ENCODE measurements around the gene EFHD1. TPM values are rescaled to one million over a fixed set of nuclear protein-coding genes. Genes with fewer than 3 reads are reported as not detected.
"Not testable (repeated sequence)": the region's sequence is repeated elsewhere in the genome, so short reads cannot be mapped to it uniquely, and the experiment has no call there.

Gene EFHD1
- total RNA-seq, 1 donor from 2014 or later = 1.6 TPM

DNA sequence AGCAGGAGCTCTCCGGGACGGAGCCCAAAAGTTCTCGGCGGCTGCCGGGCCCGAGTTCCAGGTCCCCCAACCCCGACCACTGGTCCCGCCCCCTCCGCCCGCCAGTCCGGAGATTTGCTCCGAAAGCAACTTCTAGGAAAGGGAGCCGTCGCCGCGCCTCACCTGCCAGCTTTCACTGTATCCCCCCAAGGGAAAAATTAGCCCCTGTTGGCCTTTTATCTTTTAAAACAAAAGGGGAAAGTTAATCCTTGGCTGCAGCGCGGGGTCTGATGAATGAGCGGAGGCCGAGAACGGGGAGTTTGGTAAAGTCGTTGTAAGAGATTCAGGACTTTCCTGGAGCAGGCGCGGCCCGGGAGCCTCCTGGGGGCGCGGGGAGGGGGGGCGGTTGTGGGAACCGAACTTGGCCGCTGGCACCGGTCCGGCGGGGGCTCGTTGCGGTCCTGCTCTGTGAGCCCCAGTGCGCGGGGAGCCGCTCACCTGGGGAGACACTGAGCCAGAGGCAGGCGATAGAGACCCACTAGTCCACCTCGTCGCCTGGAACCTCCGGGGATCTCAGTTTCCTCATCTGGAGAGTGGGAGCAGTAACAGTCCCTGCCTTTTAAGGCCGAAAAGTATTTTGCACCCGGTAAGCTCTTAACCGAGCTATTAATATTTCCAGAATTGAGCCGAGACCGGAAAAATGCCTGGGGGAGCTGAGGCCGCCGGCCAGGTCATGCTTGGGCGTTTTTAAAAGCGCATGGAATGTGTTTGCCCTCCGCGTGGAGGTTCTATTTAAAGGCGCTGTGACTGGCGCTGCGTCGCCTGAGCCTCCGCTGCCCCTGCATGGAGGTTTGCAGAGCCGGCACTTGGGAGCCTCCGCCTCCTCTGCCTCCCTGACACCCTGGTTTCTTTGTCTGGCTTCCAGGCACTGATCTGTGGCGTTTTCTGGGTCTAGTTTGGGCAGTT, 1.1 kb downstream of the EFHD1 start:
- DNase-seq (ENCODE audit: low spot score) = peak; percentile 31
- Mint-ChIP-seq H3K4me3 (ENCODE audit: unreplicated experiment) (peak overlapping the region; percentile 71), H3K9me3 (ENCODE audit: unreplicated experiment) (no peaks in the 10 kb centered on the region), H3K27me3 (ENCODE audit: unreplicated experiment) (peaks cover 10% of the 10 kb centered on the region), H3K4me1 (ENCODE audit: unreplicated experiment) (no peaks in the 10 kb centered on the region), H3K36me3 (ENCODE audit: low read depth, unreplicated experiment) (no peaks in the 10 kb centered on the region), H3K27ac (ENCODE audit: unreplicated experiment) (no peak overlapping the region)
- no peak for TF ChIP-seq CTCF (IDR thresholded peaks at IDR 0.05; ENCODE audit: unreplicated experiment)

- not testable (repeated sequence) for H3K27me3 Mint-ChIP-seq (ENCODE audit: unreplicated experiment); H3K36me3 Mint-ChIP-seq (ENCODE audit: low read depth, unreplicated experiment); H3K9me3 Mint-ChIP-seq (ENCODE audit: unreplicated experiment); DNase-seq (ENCODE audit: low spot score); H3K4me1 Mint-ChIP-seq (ENCODE audit: unreplicated experiment); H3K27ac Mint-ChIP-seq (ENCODE audit: unreplicated experiment)
- H3K4me3 Mint-ChIP-seq (ENCODE audit: unreplicated experiment) = peak overlapping the region; percentile 57
Measured at GRCh38 chr2:232635376-232635775, 2.0 kb downstream of the EFHD1 start.

DNA sequence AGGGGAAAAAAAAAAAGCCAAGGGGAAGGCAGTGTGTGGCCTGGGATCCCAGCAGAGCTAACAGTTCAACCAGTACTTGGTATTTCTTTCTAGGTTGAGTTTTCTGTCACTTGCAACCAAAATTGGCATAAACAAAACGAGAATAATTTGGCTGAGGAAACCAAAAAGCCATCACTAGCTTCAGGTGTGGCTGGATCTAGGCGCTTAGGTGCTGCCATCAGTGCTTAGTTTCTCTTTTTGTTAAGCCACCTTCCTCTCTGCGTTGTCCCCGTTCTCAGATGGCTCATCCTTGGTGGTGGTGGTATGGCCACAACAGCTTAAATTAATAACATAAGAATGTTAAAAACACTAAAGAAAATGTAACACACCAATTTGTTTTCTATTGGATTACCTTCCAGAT, 2.4 kb downstream of the EFHD1 start:
- DNase-seq (ENCODE audit: low spot score) = no peak
- peaks cover 8% of the 10 kb centered on the region for H3K27me3 Mint-ChIP-seq (ENCODE audit: unreplicated experiment)
- no peaks in the 10 kb centered on the region for H3K4me1 Mint-ChIP-seq (ENCODE audit: unreplicated experiment)
- no peaks in the 10 kb centered on the region for H3K36me3 Mint-ChIP-seq (ENCODE audit: low read depth, unreplicated experiment)
- H3K4me3 Mint-ChIP-seq (ENCODE audit: unreplicated experiment) = no peak overlapping the region
- no peak overlapping the region for H3K27ac Mint-ChIP-seq (ENCODE audit: unreplicated experiment)
- TF ChIP-seq CTCF (IDR thresholded peaks at IDR 0.05; ENCODE audit: unreplicated experiment) = no peak
- H3K9me3 Mint-ChIP-seq (ENCODE audit: unreplicated experiment) = no peaks in the 10 kb centered on the region

DNA sequence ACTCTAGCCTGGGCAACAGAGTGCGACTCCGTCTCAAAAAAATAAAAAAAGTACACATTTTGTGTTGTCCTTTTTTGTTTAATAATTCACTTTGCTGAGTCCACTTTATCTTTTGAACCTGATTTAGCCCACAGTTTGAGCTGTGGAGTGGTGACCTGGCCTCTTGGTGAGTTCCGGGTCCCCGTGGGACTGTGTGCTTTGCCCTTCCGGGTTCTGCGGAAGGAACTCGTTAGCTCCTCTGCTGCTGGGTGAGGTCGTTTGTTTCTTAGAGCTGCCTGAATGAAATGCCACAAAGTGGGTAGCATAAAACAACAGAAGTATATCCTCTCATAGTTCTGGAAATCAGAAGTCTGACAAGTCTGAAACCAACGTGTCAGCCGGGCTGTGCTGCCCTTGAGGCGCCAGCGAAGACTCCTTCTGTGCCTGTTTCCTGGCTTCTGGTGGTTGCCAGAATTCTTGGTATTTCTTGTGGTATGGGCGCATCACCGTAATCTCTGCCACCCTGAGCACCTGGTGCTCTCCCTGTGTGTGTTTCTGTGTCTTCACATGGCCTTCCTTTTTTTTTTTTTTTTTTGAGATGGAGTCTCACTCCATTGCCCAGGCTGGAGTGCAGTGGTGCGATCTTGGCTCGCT, 3.5 kb downstream of the EFHD1 start:
- no peak for DNase-seq (ENCODE audit: low spot score)
- Mint-ChIP-seq H3K27me3 (ENCODE audit: unreplicated experiment) (peaks cover 8% of the 10 kb centered on the region), H3K4me1 (ENCODE audit: unreplicated experiment) (no peaks in the 10 kb centered on the region), H3K4me3 (ENCODE audit: unreplicated experiment) (no peak overlapping the region), H3K36me3 (ENCODE audit: low read depth, unreplicated experiment) (no peaks in the 10 kb centered on the region), H3K9me3 (ENCODE audit: unreplicated experiment) (no peaks in the 10 kb centered on the region), H3K27ac (ENCODE audit: unreplicated experiment) (no peak overlapping the region)
- TF ChIP-seq CTCF (IDR thresholded peaks at IDR 0.05; ENCODE audit: unreplicated experiment) = no peak

DNA sequence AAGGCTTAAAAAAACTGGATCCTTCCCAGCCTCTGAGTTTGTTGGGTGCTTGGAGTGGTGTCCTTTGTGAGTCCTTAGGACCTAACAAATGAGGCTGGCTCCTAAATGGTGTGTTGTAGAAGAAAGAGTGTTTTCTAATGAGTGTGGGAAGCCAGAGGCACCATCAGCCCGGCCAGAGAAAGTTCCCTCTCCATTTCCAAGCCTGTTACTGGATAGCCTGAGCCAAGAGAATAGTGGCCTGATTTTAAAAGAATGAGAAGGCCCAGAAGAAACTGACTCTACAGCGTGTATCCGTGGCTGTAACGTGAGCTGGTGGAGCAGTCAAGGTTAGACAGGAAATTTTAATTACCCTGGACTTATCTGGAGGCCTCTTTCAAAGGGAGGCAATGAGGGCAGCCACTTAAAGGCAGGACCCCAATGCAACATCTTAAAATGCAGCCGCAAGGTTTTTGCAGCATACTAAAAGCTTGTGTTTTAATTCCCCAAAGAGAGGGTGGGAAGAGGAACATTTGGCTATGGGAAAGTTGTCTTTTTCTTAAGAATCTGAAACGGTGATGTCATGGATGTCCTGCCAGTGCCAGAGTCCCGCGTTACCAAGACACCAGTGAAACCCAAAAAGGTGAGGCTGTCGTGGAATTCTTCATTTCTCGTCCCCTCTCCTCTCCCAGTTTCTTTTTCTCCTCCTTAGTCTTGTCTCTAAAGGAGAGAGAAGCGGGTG, 4.6 kb downstream of the EFHD1 start:
- Mint-ChIP-seq H3K4me3 (ENCODE audit: unreplicated experiment) (no peak overlapping the region), H3K9me3 (ENCODE audit: unreplicated experiment) (no peaks in the 10 kb centered on the region), H3K27ac (ENCODE audit: unreplicated experiment) (no peak overlapping the region), H3K27me3 (ENCODE audit: unreplicated experiment) (peaks cover 8% of the 10 kb centered on the region), H3K36me3 (ENCODE audit: low read depth, unreplicated experiment) (no peaks in the 10 kb centered on the region), H3K4me1 (ENCODE audit: unreplicated experiment) (peaks cover 3% of the 10 kb centered on the region)
- no peak for DNase-seq (ENCODE audit: low spot score)
- no peak for TF ChIP-seq CTCF (IDR thresholded peaks at IDR 0.05; ENCODE audit: unreplicated experiment)
